WTC11 (cell line): ENCODE data around the gene CHTF8. TPM values are rescaled to one million over a fixed set of nuclear protein-coding genes. Genes with fewer than 3 reads are reported as not detected.

Experiments
- ATAC-seq: fragments of 200-7000 bp; cut with Tn5 transposase; 2 replicates; pipeline ENCODE4 v1.10.0; 2021; ENCODE audit warnings: mild to moderate bottlenecking, moderate library complexity
- CTCF ChIA-PET: fragments of 300-600 bp; sonication (Branson Sonifier 250); formaldehyde crosslinking; loops from one replicate; lab custom pipeline; 2021; ENCODE audit warnings: antibody characterized with exemption; lab: Charles Lee
- POLR2A ChIA-PET: fragments of 350-600 bp; sonication (Branson Sonifier 250); formaldehyde crosslinking; loops from one replicate; lab custom pipeline; 2021; ENCODE audit warnings: antibody characterized with exemption; lab: Charles Lee
- DNase-seq: peaks from one replicate; pipeline ENCODE4 v3.0.0; 2021; ENCODE audit warnings: low spot score
- H3K27ac Mint-ChIP-seq: 2 replicates; pipeline ENCODE4 v1.8.0; 2021; ENCODE audit warnings: mixed read lengths
- H3K27me3 Mint-ChIP-seq: 2 replicates; pipeline ENCODE4 v1.8.0; 2021; ENCODE audit warnings: low read depth, mild to moderate bottlenecking, moderate library complexity, mixed read lengths
- H3K36me3 Mint-ChIP-seq: 2 replicates; pipeline ENCODE4 v1.8.0; 2021; ENCODE audit warnings: mixed read lengths
- H3K4me1 Mint-ChIP-seq: 2 replicates; pipeline ENCODE4 v1.8.0; 2022; ENCODE audit warnings: mixed read lengths
- H3K4me3 Mint-ChIP-seq: 2 replicates; pipeline ENCODE4 v1.8.0; 2021; ENCODE audit warnings: mild to moderate bottlenecking, moderate library complexity, mixed read lengths
- H3K9me3 Mint-ChIP-seq: 2 replicates; pipeline ENCODE4 v1.8.0; 2021; ENCODE audit warnings: mixed read lengths
- CREB1 ChIP-seq: sonication (generic); formaldehyde crosslinking; IDR thresholded peaks from 2 replicates; pipeline ENCODE4 v1.8.0; 2023; ENCODE audit warnings: mild to moderate bottlenecking, missing genetic modification reagents
- CTCF ChIP-seq: fragments of 200-600 bp; IDR thresholded peaks from 2 replicates; pipeline ENCODE4 v1.8.0; 2022; ENCODE audit warnings: antibody characterized with exemption
- FOXJ3 ChIP-seq: sonication (generic); formaldehyde crosslinking; IDR thresholded peaks from 2 replicates; pipeline ENCODE4 v1.9.0; 2021; ENCODE audit warnings: missing genetic modification reagents, mild to moderate bottlenecking, borderline replicate concordance
- GRHL2 ChIP-seq: fragments of 250-450 bp; sonication (Bioruptor Pico); IDR thresholded peaks from 2 replicates; pipeline ENCODE4 v1.8.0; 2022; ENCODE audit warnings: mild to moderate bottlenecking, moderate library complexity; ENCODE audit not compliant: insufficient replicate concordance, severe bottlenecking
- IRF2 ChIP-seq: sonication (generic); formaldehyde crosslinking; IDR thresholded peaks from 2 replicates; pipeline ENCODE4 v1.8.0; 2022; ENCODE audit warnings: low read depth, missing genetic modification reagents, borderline replicate concordance
- MYBL2 ChIP-seq: sonication (generic); formaldehyde crosslinking; IDR thresholded peaks from 2 replicates; pipeline ENCODE4 v1.8.1; 2023; ENCODE audit warnings: mild to moderate bottlenecking, moderate library complexity, missing genetic modification reagents
- NR2C2 ChIP-seq: sonication (generic); formaldehyde crosslinking; IDR thresholded peaks from 2 replicates; pipeline ENCODE4 v1.8.0; 2022; ENCODE audit warnings: mild to moderate bottlenecking, missing genetic modification reagents
- RELA ChIP-seq: sonication (generic); formaldehyde crosslinking; IDR thresholded peaks from 2 replicates; pipeline ENCODE4 v1.8.1; 2022; ENCODE audit warnings: missing genetic modification reagents, mild to moderate bottlenecking, borderline replicate concordance
- SMAD4 ChIP-seq: sonication (generic); formaldehyde crosslinking; IDR thresholded peaks from 2 replicates; pipeline ENCODE4 v1.8.0; 2022; ENCODE audit warnings: mild to moderate bottlenecking, missing genetic modification reagents
- TEAD4 ChIP-seq: sonication (generic); formaldehyde crosslinking; IDR thresholded peaks from 2 replicates; pipeline ENCODE4 v1.8.0; 2022; ENCODE audit warnings: mild to moderate bottlenecking, missing genetic modification reagents
- TP53 ChIP-seq: sonication (generic); formaldehyde crosslinking; IDR thresholded peaks from 2 replicates; pipeline ENCODE4 v1.8.1; 2023; ENCODE audit warnings: mild to moderate bottlenecking, missing genetic modification reagents
- USF1 ChIP-seq: sonication (generic); formaldehyde crosslinking; IDR thresholded peaks from 2 replicates; pipeline ENCODE4 v1.8.0; 2022; ENCODE audit warnings: mild to moderate bottlenecking, missing genetic modification reagents
- USF2 ChIP-seq: sonication (generic); formaldehyde crosslinking; IDR thresholded peaks from 2 replicates; pipeline ENCODE4 v1.8.1; 2023; ENCODE audit warnings: mild to moderate bottlenecking, missing genetic modification reagents, moderate library complexity
- ZNF396 ChIP-seq: fragments of 250-450 bp; sonication (Bioruptor Pico); IDR thresholded peaks from 2 replicates; pipeline ENCODE4 v1.8.0; 2021; ENCODE audit warnings: mild to moderate bottlenecking, moderate library complexity, borderline replicate concordance
- total RNA-seq: library from RNA; stranded (reverse); gene quantifications from 3 replicates; pipeline ENCODE4 v1.2.3, GENCODE V29; 2021
- TF ChIP-seq, protein P1 (sequence below): fragments of 250-450 bp; sonication (Bioruptor Pico); IDR thresholded peaks from 2 replicates; pipeline ENCODE4 v1.9.0; 2021; ENCODE audit warnings: moderate library complexity, mild to moderate bottlenecking, inconsistent platforms, borderline replicate concordance
- TF ChIP-seq, protein P2 (sequence below): sonication (generic); formaldehyde crosslinking; IDR thresholded peaks from 2 replicates; pipeline ENCODE4 v1.8.1; 2022; ENCODE audit warnings: mild to moderate bottlenecking, missing genetic modification reagents, moderate library complexity, borderline replicate concordance
- TF ChIP-seq, protein P3 (sequence below): sonication (generic); formaldehyde crosslinking; IDR thresholded peaks from 2 replicates; pipeline ENCODE4 v1.8.0; 2023; ENCODE audit warnings: mild to moderate bottlenecking, missing genetic modification reagents
- TF ChIP-seq, protein P4 (sequence below): fragments of 250-450 bp; sonication (Bioruptor Pico); IDR thresholded peaks from 2 replicates; pipeline ENCODE4 v1.8.0; 2021; ENCODE audit warnings: mild to moderate bottlenecking

The CHTF8 gene
- total RNA-seq, 1 experiment from 2014 or later, result 115 TPM

DNA sequence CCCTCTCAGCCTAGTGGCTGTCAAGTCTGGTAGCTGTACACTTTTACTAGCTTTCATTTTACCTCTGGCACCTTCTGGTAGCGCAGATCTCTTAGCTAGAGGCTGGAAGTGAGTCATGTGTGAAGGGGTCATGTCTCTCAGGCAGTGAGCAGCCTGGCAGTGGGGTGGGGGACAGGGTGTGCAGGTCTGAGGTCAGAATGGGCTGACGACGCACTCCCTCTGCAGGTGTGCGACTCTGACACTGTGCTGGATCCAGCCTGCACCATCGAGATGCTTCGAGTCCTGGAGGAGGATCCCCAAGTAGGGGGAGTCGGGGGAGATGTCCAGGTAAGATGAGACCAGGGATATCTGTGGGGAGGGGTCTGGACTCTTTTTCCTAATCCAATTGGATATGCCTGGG, 19.2 kb downstream of the CHTF8 start:
- Mint-ChIP-seq H3K36me3 (peaks cover 82% of the 10 kb centered on the region), H3K27me3 (no peaks in the 10 kb centered on the region), H3K9me3 (no peaks in the 10 kb centered on the region), H3K27ac (peak overlapping the region; percentile 63; the same call in 1 of the 2 replicates), H3K4me1 (peaks cover 37% of the 10 kb centered on the region), H3K4me3 (no peak overlapping the region)
- CTCF ChIA-PET, result interaction anchor here (0.9 to 3.4 kb wide), 21 partner anchors 10 to 251 kb away, joined by 3 to 49 read pairs (median 4); no protein-coding TSS in a partner anchor
- TF ChIP-seq CTCF (no peak), TEAD4 (CRISPR knock-in tag) (no peak), USF1 (CRISPR knock-in tag) (no peak), CREB1 (no peak), NR2C2 (CRISPR knock-in tag) (no peak), ZNF396 (no peak), MYBL2 (CRISPR knock-in tag) (no peak), USF2 (no peak), TP53 (CRISPR knock-in tag) (no peak), IRF2 (CRISPR knock-in tag) (no peak), GRHL2 (CRISPR knock-in tag) (no peak), FOXJ3 (CRISPR knock-in tag) (no peak), SMAD4 (CRISPR knock-in tag) (no peak), RELA (CRISPR knock-in tag) (no peak)
- TF ChIP-seq, protein P1, sequence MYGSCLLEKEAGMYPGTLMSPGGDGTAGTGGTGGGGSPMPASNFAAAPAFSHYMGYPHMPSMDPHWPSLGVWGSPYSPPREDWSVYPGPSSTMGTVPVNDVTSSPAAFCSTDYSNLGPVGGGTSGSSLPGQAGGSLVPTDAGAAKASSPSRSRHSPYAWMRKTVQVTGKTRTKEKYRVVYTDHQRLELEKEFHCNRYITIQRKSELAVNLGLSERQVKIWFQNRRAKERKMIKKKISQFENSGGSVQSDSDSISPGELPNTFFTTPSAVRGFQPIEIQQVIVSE (CRISPR knock-in tag), result no peak
- TF ChIP-seq, protein P2, sequence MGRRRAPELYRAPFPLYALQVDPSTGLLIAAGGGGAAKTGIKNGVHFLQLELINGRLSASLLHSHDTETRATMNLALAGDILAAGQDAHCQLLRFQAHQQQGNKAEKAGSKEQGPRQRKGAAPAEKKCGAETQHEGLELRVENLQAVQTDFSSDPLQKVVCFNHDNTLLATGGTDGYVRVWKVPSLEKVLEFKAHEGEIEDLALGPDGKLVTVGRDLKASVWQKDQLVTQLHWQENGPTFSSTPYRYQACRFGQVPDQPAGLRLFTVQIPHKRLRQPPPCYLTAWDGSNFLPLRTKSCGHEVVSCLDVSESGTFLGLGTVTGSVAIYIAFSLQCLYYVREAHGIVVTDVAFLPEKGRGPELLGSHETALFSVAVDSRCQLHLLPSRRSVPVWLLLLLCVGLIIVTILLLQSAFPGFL (CRISPR knock-in tag), result no peak
- TF ChIP-seq, protein P3, sequence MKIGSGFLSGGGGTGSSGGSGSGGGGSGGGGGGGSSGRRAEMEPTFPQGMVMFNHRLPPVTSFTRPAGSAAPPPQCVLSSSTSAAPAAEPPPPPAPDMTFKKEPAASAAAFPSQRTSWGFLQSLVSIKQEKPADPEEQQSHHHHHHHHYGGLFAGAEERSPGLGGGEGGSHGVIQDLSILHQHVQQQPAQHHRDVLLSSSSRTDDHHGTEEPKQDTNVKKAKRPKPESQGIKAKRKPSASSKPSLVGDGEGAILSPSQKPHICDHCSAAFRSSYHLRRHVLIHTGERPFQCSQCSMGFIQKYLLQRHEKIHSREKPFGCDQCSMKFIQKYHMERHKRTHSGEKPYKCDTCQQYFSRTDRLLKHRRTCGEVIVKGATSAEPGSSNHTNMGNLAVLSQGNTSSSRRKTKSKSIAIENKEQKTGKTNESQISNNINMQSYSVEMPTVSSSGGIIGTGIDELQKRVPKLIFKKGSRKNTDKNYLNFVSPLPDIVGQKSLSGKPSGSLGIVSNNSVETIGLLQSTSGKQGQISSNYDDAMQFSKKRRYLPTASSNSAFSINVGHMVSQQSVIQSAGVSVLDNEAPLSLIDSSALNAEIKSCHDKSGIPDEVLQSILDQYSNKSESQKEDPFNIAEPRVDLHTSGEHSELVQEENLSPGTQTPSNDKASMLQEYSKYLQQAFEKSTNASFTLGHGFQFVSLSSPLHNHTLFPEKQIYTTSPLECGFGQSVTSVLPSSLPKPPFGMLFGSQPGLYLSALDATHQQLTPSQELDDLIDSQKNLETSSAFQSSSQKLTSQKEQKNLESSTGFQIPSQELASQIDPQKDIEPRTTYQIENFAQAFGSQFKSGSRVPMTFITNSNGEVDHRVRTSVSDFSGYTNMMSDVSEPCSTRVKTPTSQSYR, result no peak
- TF ChIP-seq, protein P4, sequence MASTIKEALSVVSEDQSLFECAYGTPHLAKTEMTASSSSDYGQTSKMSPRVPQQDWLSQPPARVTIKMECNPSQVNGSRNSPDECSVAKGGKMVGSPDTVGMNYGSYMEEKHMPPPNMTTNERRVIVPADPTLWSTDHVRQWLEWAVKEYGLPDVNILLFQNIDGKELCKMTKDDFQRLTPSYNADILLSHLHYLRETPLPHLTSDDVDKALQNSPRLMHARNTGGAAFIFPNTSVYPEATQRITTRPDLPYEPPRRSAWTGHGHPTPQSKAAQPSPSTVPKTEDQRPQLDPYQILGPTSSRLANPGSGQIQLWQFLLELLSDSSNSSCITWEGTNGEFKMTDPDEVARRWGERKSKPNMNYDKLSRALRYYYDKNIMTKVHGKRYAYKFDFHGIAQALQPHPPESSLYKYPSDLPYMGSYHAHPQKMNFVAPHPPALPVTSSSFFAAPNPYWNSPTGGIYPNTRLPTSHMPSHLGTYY (CRISPR knock-in tag), result no peak
- DNase-seq (peak; percentile 6), ATAC-seq (no peak)
- POLR2A ChIA-PET, result interaction anchor here (0.5 kb wide), 1 partner anchor 626 kb away, joined by 3 read pairs; no protein-coding TSS in a partner anchor
